A549 (cell line): ENCODE measurements around the gene SEMG2. TPM values are rescaled to one million over a fixed set of nuclear protein-coding genes. Genes with fewer than 3 reads are reported as not detected.

Experiments used
- ATAC-seq, 2 experiments: fragments of 200-7000 bp in 1 of 2; fragments of >200 bp in 1 of 2; cut with Nextera tagmentation in 1 of 2; cut with Tn5 transposase in 1 of 2; 3 replicates each; pipeline versions ENCODE4 v1.8.0 to v1.9.1; 2018 to 2020; ENCODE audit warnings: mild to moderate bottlenecking in 1 of 2, moderate library complexity in 1 of 2
- CTCF ChIA-PET: fragments of 300-600 bp; sonication (Branson Sonifier 250); formaldehyde crosslinking; extraction: SDS; loops from one replicate; lab custom pipeline; 2021; ENCODE audit warnings: antibody characterized with exemption, inconsistent platforms; lab: Yijun Ruan, JAX
- POLR2A ChIA-PET: fragments of 350-600 bp; formaldehyde crosslinking; extraction: SDS; loops from one replicate; lab custom pipeline; 2021; ENCODE audit warnings: antibody characterized with exemption, inconsistent platforms; lab: Yijun Ruan, JAX
- DNase-seq, 2 experiments: peaks; one replicate each; pipeline versions ENCODE4 v3.0.0 to v3.0.0-alpha.2; 2011 to 2016; ENCODE audit warnings: low read depth in 1 of 2, low spot score in 1 of 2
- FAIRE-seq: peaks from 2 replicates; lab custom pipeline; 2011; peaks lifted over from hg19 to GRCh38; lab: Jason Lieb, UNC
- H3K27ac ChIP-seq, 2 experiments: fragments of >200 bp; sonication (Bioruptor Twin); formaldehyde crosslinking; 3 replicates each; pipeline ENCODE4 v1.5.1; 2016 to 2017
- H3K4me1 ChIP-seq: fragments of >200 bp; sonication (Bioruptor Twin); formaldehyde crosslinking; 3 replicates; pipeline ENCODE4 v1.6.1; 2016
- H3K4me2 ChIP-seq: fragments of >200 bp; sonication (Bioruptor Twin); formaldehyde crosslinking; 3 replicates; pipeline ENCODE4 v1.6.1; 2016
- H3K4me3 ChIP-seq: fragments of >200 bp; sonication (Bioruptor Twin); formaldehyde crosslinking; 3 replicates; pipeline ENCODE4 v1.5.1; 2016
- H3K9me3 ChIP-seq: fragments of >200 bp; sonication (Bioruptor Twin); formaldehyde crosslinking; 3 replicates; pipeline ENCODE4 v1.6.1; 2016
- BHLHE40 ChIP-seq: IDR thresholded peaks from 2 replicates; pipeline ENCODE4 v1.6.1; 2012; ENCODE audit warnings: low read depth, low read length, inconsistent platforms
- CBX8 ChIP-seq: fragments of 200-600 bp; sonication (generic); IDR thresholded peaks from 2 replicates; pipeline ENCODE4 v1.6.1; 2016
- CEBPB ChIP-seq, 2 experiments: fragments of >200 bp in 1 of 2; sonication (Bioruptor Twin) in 1 of 2; formaldehyde crosslinking in 1 of 2; IDR thresholded peaks; 2 replicates each; pipeline ENCODE4 v1.6.1; 2012 to 2016
- CHD2 ChIP-seq: fragments of 150-350 bp; IDR thresholded peaks from 2 replicates; pipeline ENCODE4 v1.6.1; 2014; ENCODE audit warnings: low read length; ENCODE audit not compliant: partially characterized antibody
- E2F6 ChIP-seq: IDR thresholded peaks from 2 replicates; pipeline ENCODE4 v1.6.1; 2012; ENCODE audit warnings: low read depth, borderline replicate concordance
- EHF ChIP-seq: fragments of 250-450 bp; sonication (Bioruptor Pico); IDR thresholded peaks from 2 replicates; pipeline ENCODE4 v1.5.0; 2020; ENCODE audit warnings: mild to moderate bottlenecking
- FOSB ChIP-seq: fragments of 250-450 bp; sonication (Bioruptor Pico); IDR thresholded peaks from 2 replicates; pipeline ENCODE4 v1.5.0; 2020; ENCODE audit warnings: mild to moderate bottlenecking, moderate library complexity
- HDAC2 ChIP-seq: fragments of 200-600 bp; sonication (generic); IDR thresholded peaks from 2 replicates; pipeline ENCODE4 v1.6.1; 2016
- JUN ChIP-seq, 2 experiments: fragments of >200 bp; sonication (Bioruptor Twin); formaldehyde crosslinking; IDR thresholded peaks; 2 replicates in 1 of 2; 3 replicates in 1 of 2; pipeline ENCODE4 v1.6.1; 2016 to 2017
- JUNB ChIP-seq: fragments of >200 bp; sonication (Bioruptor Twin); formaldehyde crosslinking; IDR thresholded peaks from 2 replicates; pipeline ENCODE4 v1.6.1; 2016
- MAFK ChIP-seq: fragments of 450-650 bp; IDR thresholded peaks from 2 replicates; pipeline ENCODE4 v1.6.1; 2014; ENCODE audit not compliant: partially characterized antibody
- MAZ ChIP-seq: fragments of 150-350 bp; IDR thresholded peaks from 2 replicates; pipeline ENCODE4 v1.6.1; 2014; ENCODE audit warnings: antibody characterized with exemption, low read depth, low read length, borderline replicate concordance
- PBX3 ChIP-seq: IDR thresholded peaks from 2 replicates; pipeline ENCODE4 v1.6.1; 2012
- POLR2A ChIP-seq: IDR thresholded peaks from 2 replicates; pipeline ENCODE4 v1.6.1; 2012; ENCODE audit warnings: mild to moderate bottlenecking, low read length
- POLR2AphosphoS2 ChIP-seq: conservative IDR thresholded peaks from 2 replicates; pipeline ENCODE4 v1.6.1; 2012; ENCODE audit warnings: low read length, improper control_type of control experiment, inconsistent platforms
- RCOR1 ChIP-seq: fragments of 150-350 bp; IDR thresholded peaks from 2 replicates; pipeline ENCODE4 v1.6.1; 2014; ENCODE audit warnings: antibody characterized with exemption, low read length, low read depth
- SMC3 ChIP-seq: fragments of >200 bp; sonication (Bioruptor Twin); formaldehyde crosslinking; IDR thresholded peaks from 3 replicates; pipeline ENCODE4 v1.6.1; 2018; ENCODE audit warnings: inconsistent platforms
- ZFP36 ChIP-seq: fragments of 450-650 bp; IDR thresholded peaks from 2 replicates; pipeline ENCODE4 v1.6.1; 2014; ENCODE audit warnings: borderline replicate concordance; ENCODE audit not compliant: partially characterized antibody
- WGBS: methylation state at CpG from one replicate; pipeline ENCODE4 v1.1.6; 2017; ENCODE audit errors: missing lambda C conversion rate; 5-methylcytosine and 5-hydroxymethylcytosine counted together
- polyA plus RNA-seq, 4 experiments: library from polyadenylated mRNA; depleted of rRNA in 3 of 4; stranded (reverse); fragments of >200 nt; fragmentation: RNase III in 1 of 4; extraction: RNeasy Plus Mini Kit Qiagen cat#74134 plus additional on column Dnase treatment in 1 of 4; gene quantifications; 2 replicates in 3 of 4; 3 replicates in 1 of 4; pipeline ENCODE4 v1.2.3, GENCODE V29; 2011 to 2017
- TF ChIP-seq, protein P1 (sequence below): fragments of 200-600 bp; sonication (generic); IDR thresholded peaks from 2 replicates; pipeline ENCODE4 v1.6.1; 2016; ENCODE audit warnings: antibody characterized with exemption, mild to moderate bottlenecking, moderate library complexity
- TF ChIP-seq, protein P2 (sequence below): fragments of >200 bp; sonication (Bioruptor Twin); formaldehyde crosslinking; IDR thresholded peaks from 2 replicates; pipeline ENCODE4 v1.6.1; 2016
- TF ChIP-seq, protein P3 (sequence below): fragments of 250-450 bp; sonication (Bioruptor Pico); IDR thresholded peaks from 2 replicates; pipeline ENCODE4 v1.5.0; 2021; ENCODE audit warnings: mild to moderate bottlenecking, moderate library complexity, borderline replicate concordance

SEMG2 gene
- polyA plus RNA-seq, 2 of the 4 experiments (the other 2 are of a cell fraction): not detected

DNA sequence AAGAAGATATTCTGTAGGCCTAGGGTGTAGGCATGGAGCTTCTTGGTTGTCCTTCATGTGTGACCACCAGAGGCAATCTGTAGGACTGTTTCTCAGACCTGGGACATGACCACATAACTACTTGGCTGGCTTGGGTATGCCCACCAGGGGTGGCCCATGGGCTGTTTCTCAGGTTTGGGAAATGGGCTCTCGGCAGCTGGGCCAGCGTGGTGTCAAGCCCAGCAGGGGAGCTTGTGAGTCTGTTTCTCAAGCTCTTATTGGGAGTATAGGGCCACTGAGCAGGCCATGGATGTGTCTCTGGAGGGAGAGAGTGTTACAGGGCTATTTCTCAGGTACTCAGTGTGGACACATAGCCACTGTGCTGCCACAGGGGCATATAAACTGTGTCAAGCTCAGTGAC lies 2.5 kb upstream of the SEMG2 start:
- POLR2A ChIA-PET: no interaction called here
- CTCF ChIA-PET: interaction anchor here (1.0 to 1.2 kb wide), 2 partner anchors 72 to 207 kb away, joined by 3 to 4 read pairs; no protein-coding TSS in a partner anchor

GRCh38 chr20:45223136-45223535 lies 2.0 kb downstream of the SEMG2 start:
- Histone ChIP-seq H3K27ac (no peak overlapping the region), H3K4me3 (no peak overlapping the region), H3K9me3 (no peaks in the 10 kb centered on the region; the same call in 2 of the 3 replicates), H3K4me1 (no peaks in the 10 kb centered on the region), H3K4me2 (no peak overlapping the region)
- POLR2A ChIA-PET: no interaction called here
- DNase-seq: no peak
- TF ChIP-seq ZFP36 (no peak), EHF (CRISPR knock-in tag) (no peak), JUN (IDR thresholded peaks at IDR 0.05) (no peak), RCOR1 (no peak), CHD2 (no peak), BHLHE40 (no peak), CBX8 (no peak), POLR2AphosphoS2 (no peak), SMC3 (no peak), MAZ (no peak), E2F6 (no peak), MAFK (no peak), CEBPB (IDR thresholded peaks at IDR 0.05) (no peak), JUNB (no peak)
- TF ChIP-seq, protein P1, sequence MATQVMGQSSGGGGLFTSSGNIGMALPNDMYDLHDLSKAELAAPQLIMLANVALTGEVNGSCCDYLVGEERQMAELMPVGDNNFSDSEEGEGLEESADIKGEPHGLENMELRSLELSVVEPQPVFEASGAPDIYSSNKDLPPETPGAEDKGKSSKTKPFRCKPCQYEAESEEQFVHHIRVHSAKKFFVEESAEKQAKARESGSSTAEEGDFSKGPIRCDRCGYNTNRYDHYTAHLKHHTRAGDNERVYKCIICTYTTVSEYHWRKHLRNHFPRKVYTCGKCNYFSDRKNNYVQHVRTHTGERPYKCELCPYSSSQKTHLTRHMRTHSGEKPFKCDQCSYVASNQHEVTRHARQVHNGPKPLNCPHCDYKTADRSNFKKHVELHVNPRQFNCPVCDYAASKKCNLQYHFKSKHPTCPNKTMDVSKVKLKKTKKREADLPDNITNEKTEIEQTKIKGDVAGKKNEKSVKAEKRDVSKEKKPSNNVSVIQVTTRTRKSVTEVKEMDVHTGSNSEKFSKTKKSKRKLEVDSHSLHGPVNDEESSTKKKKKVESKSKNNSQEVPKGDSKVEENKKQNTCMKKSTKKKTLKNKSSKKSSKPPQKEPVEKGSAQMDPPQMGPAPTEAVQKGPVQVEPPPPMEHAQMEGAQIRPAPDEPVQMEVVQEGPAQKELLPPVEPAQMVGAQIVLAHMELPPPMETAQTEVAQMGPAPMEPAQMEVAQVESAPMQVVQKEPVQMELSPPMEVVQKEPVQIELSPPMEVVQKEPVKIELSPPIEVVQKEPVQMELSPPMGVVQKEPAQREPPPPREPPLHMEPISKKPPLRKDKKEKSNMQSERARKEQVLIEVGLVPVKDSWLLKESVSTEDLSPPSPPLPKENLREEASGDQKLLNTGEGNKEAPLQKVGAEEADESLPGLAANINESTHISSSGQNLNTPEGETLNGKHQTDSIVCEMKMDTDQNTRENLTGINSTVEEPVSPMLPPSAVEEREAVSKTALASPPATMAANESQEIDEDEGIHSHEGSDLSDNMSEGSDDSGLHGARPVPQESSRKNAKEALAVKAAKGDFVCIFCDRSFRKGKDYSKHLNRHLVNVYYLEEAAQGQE: no peak
- FAIRE-seq: no peak
- ATAC-seq: no peak
- CTCF ChIA-PET: interaction anchor here (1.2 kb wide), 1 partner anchor 23 kb away, joined by 3 read pairs; no protein-coding TSS in a partner anchor

More for the DNA sequence above, 2.5 kb upstream of the SEMG2 start:
- 46% methylated on average over 2 of the region's 2 CpGs for WGBS
- Histone ChIP-seq H3K4me2 (no peak overlapping the region), H3K4me3 (no peak overlapping the region), H3K4me1 (no peaks in the 10 kb centered on the region), H3K9me3 (no peaks in the 10 kb centered on the region; the same call in 2 of the 3 replicates), H3K27ac (no peak overlapping the region)
- TF ChIP-seq POLR2A: no peak
- TF ChIP-seq, protein P2, sequence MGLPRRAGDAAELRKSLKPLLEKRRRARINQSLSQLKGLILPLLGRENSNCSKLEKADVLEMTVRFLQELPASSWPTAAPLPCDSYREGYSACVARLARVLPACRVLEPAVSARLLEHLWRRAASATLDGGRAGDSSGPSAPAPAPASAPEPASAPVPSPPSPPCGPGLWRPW: no peak
- TF ChIP-seq, protein P3, sequence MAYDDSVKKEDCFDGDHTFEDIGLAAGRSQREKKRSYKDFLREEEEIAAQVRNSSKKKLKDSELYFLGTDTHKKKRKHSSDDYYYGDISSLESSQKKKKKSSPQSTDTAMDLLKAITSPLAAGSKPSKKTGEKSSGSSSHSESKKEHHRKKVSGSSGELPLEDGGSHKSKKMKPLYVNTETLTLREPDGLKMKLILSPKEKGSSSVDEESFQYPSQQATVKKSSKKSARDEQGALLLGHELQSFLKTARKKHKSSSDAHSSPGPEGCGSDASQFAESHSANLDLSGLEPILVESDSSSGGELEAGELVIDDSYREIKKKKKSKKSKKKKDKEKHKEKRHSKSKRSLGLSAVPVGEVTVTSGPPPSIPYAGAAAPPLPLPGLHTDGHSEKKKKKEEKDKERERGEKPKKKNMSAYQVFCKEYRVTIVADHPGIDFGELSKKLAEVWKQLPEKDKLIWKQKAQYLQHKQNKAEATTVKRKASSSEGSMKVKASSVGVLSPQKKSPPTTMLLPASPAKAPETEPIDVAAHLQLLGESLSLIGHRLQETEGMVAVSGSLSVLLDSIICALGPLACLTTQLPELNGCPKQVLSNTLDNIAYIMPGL (CRISPR knock-in tag): no peak
- TF ChIP-seq RCOR1: no peak
- no peak for TF ChIP-seq PBX3
- TF ChIP-seq FOSB (CRISPR knock-in tag): no peak
- TF ChIP-seq HDAC2: no peak
- TF ChIP-seq JUN (IDR thresholded peaks at IDR 0.05): no peak
- DNase-seq: no peak
- no peak for FAIRE-seq
- 0 out of 6 replicates have a peak, but pooled peaks of 1 of the 2 experiments have one; percentile 24 for ATAC-seq
